ENCODE measurements around the gene CDCA4. TPM values are rescaled to one million over a fixed set of nuclear protein-coding genes. Genes with fewer than 3 reads are reported as not detected.

Gene CDCA4
- polyA plus RNA-seq, 1 donor from 2014 or later, result 5.4 TPM

- H3K27me3 ChIP-seq (ENCODE audit: insufficient read depth, low read depth, low read length), result no peaks in the 10 kb centered on the region
- H3K79me2 ChIP-seq (replicated peaks; ENCODE audit: insufficient read depth, low read length), result no peaks in the 10 kb centered on the region
- no peak overlapping the region for H3K4me2 ChIP-seq (ENCODE audit: low read length)
- H4K20me1 ChIP-seq (ENCODE audit: insufficient read depth), result no peaks in the 10 kb centered on the region
- H3K36me3 ChIP-seq (ENCODE audit: insufficient read depth, low read length), result no peaks in the 10 kb centered on the region
- H2AFZ ChIP-seq (ENCODE audit: low read depth, low read length), result no peak overlapping the region
- H3K9ac ChIP-seq (ENCODE audit: low read length), result no peak overlapping the region
- no peaks in the 10 kb centered on the region for H3F3A ChIP-seq (ENCODE audit: insufficient read depth, low read length, poor library complexity, severe bottlenecking)
- H3K9me2 ChIP-seq (ENCODE audit: insufficient read depth, low read length), result no peaks in the 10 kb centered on the region
- no peak for TF ChIP-seq CTCF (IDR thresholded peaks at IDR 0.05; ENCODE audit: poor library complexity, severe bottlenecking)
- TF ChIP-seq REST (IDR thresholded peaks at IDR 0.05; ENCODE audit: borderline replicate concordance), result no peak
- no peak for TF ChIP-seq EZH2 (IDR thresholded peaks at IDR 0.05; ENCODE audit: borderline replicate concordance, insufficient read depth, low read length, poor library complexity, severe bottlenecking)
- no peak for TF ChIP-seq RAD21 (conservative IDR thresholded peaks at IDR 0.05)
- no peak for TF ChIP-seq SMC3 (conservative IDR thresholded peaks at IDR 0.05; ENCODE audit: poor library complexity)
- TF ChIP-seq TAF1 (IDR thresholded peaks at IDR 0.05; ENCODE audit: low read depth), result no peak
- no peak for TF ChIP-seq EP300 (conservative IDR thresholded peaks at IDR 0.05; ENCODE audit: poor library complexity, severe bottlenecking)
- no peak for TF ChIP-seq MXI1 (conservative IDR thresholded peaks at IDR 0.05; ENCODE audit: poor library complexity, severe bottlenecking)
- TF ChIP-seq POLR2AphosphoS5 (IDR thresholded peaks at IDR 0.05), result no peak
- H3K4me3 ChIP-seq (ENCODE audit: low read length), result no peak overlapping the region
- no peak overlapping the region for H3K27ac ChIP-seq (ENCODE audit: low read length)
- H3K9me3 ChIP-seq (ENCODE audit: low read length), result no peaks in the 10 kb centered on the region
These were observed 21.9 kb upstream of the CDCA4 start for GRCh38 chr14:105042813-105043212.

DNA sequence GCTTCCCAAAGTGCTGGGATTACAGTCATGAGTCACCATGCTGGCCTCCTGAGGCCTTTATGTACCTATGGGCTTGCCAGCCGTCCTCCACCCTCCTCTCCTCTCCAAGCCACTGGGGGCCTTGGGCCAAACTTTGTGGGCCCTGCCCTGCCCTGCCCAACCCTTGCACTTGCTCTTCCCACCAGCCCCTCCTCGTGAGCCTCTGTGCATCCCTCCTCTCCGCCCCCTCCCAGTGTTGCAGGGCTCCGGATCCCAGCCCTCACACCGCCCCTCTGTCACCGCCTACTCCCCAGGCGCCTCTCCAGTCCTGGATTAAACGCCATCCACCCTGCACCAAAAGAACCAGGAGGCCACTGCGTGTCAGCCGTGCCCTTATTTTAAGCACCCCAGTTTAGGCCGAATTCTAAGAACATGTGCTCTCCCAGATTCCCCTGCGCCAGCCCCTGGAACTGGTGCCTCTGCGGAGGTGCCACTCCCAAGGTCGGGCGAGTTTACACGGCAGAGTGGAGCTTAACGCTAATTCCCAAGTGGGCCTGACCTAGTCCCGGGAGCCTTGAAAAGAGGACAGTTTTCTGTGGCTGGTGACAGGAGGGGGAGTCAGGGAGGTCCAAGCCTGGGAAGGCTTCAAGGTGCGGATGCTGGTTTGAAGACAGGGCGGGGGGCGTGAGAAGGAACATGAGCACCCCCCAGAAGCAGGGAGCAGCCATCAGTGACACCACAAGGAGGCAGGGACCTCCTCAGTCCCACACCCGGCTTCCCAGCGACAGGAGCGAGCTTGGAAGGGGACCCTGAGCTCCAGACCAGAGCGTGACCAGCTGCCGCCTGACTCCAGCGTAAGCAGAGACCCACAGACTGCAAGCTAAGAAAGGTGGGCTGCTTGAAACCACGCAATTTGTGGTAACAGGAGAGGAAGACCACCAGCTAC is 21.2 kb upstream of the CDCA4 start:
- TF ChIP-seq MXI1 (conservative IDR thresholded peaks at IDR 0.05; ENCODE audit: poor library complexity, severe bottlenecking) (no peak), EZH2 (IDR thresholded peaks at IDR 0.05; ENCODE audit: borderline replicate concordance, insufficient read depth, low read length, poor library complexity, severe bottlenecking) (no peak), CTCF (IDR thresholded peaks at IDR 0.05; ENCODE audit: poor library complexity, severe bottlenecking) (no peak), TAF1 (IDR thresholded peaks at IDR 0.05; ENCODE audit: low read depth) (no peak), RAD21 (conservative IDR thresholded peaks at IDR 0.05) (no peak), EP300 (conservative IDR thresholded peaks at IDR 0.05; ENCODE audit: poor library complexity, severe bottlenecking) (no peak), POLR2AphosphoS5 (IDR thresholded peaks at IDR 0.05) (no peak), SMC3 (conservative IDR thresholded peaks at IDR 0.05; ENCODE audit: poor library complexity) (no peak), REST (IDR thresholded peaks at IDR 0.05; ENCODE audit: borderline replicate concordance) (no peak)
- Histone ChIP-seq H3K79me2 (replicated peaks; ENCODE audit: insufficient read depth, low read length) (no peaks in the 10 kb centered on the region), H4K20me1 (ENCODE audit: insufficient read depth) (no peaks in the 10 kb centered on the region), H3K36me3 (ENCODE audit: insufficient read depth, low read length) (no peaks in the 10 kb centered on the region), H3F3A (ENCODE audit: insufficient read depth, low read length, poor library complexity, severe bottlenecking) (no peaks in the 10 kb centered on the region), H3K4me3 (ENCODE audit: low read length) (no peak overlapping the region), H3K27me3 (ENCODE audit: insufficient read depth, low read depth, low read length) (no peaks in the 10 kb centered on the region), H3K9me2 (ENCODE audit: insufficient read depth, low read length) (no peaks in the 10 kb centered on the region), H3K27ac (ENCODE audit: low read length) (no peak overlapping the region), H3K9ac (ENCODE audit: low read length) (no peak overlapping the region), H3K9me3 (ENCODE audit: low read length) (no peaks in the 10 kb centered on the region), H2AFZ (ENCODE audit: low read depth, low read length) (no peak overlapping the region), H3K4me2 (ENCODE audit: low read length) (no peak overlapping the region)

Data from neural cell (in vitro differentiated cells).